Measurements from ENCODE around the gene MCU. TPM values are rescaled to one million over a fixed set of nuclear protein-coding genes. Genes with fewer than 3 reads are reported as not detected.

MCU gene
- total RNA-seq, 1 experiment from 2014 or later: 70.2 TPM

DNA sequence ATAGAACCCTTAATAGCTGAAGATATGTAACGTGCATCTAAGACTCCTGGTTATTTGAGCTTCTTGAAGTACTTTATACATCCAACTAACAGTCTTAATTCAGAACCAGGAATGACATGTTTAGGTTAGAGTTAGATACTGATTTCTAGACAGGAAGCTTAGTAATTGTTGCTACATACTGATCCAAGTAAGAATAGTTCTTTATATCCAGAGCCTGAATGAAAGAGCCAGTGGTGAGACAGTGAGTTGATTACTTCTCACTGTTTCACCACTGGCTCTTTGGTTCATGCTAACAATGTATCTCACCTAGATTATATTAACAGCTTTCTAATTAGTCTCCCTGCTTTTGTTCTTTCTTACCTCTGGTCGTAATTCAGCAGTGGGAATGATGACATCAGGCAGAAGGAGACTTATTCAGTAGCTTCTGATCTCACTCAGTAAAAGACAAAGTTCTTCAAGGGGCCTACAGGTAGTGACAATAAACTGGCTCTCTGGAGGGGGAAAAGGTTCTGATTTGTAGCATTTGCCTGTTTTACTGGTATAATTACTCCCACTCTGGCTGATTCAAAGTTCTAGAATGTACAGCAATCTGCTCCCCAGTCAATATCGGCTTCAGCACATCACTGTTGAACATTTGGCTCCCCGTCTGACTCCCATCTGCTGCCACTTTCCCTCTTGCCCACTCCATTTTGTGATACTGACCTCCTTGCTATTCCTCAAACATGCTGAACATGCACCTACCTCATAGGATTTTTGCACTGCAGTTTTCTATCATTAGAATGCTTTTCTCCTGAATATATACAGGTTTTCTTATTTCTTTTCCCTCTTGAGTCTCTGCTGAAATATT lies 29.1 kb downstream of the MCU start:
- Mint-ChIP-seq H3K4me3 (ENCODE audit: low read depth, unreplicated experiment) (no peak overlapping the region), H3K9me3 (ENCODE audit: low read depth, unreplicated experiment) (no peaks in the 10 kb centered on the region), H3K36me3 (ENCODE audit: insufficient read depth, unreplicated experiment) (peaks cover 4% of the 10 kb centered on the region), H3K4me1 (ENCODE audit: low read depth, unreplicated experiment) (peaks cover 24% of the 10 kb centered on the region), H3K27ac (ENCODE audit: unreplicated experiment) (peak overlapping the region; percentile 8), H3K27me3 (ENCODE audit: unreplicated experiment) (no peaks in the 10 kb centered on the region)
- intact Hi-C loops (cut with micrococcal nuclease; ENCODE audit: unreplicated experiment): no loop called here
- no peak for TF ChIP-seq CTCF (IDR thresholded peaks at IDR 0.05; ENCODE audit: unreplicated experiment)
- no peak for DNase-seq
- CTCF ChIA-PET: interaction anchor here (0.6 to 1.9 kb wide), 2 partner anchors 9 to 20 kb away, joined by 4 to 6 read pairs; no protein-coding TSS in a partner anchor
- BruUV-seq (replicated peaks): no TSS peak

DNA sequence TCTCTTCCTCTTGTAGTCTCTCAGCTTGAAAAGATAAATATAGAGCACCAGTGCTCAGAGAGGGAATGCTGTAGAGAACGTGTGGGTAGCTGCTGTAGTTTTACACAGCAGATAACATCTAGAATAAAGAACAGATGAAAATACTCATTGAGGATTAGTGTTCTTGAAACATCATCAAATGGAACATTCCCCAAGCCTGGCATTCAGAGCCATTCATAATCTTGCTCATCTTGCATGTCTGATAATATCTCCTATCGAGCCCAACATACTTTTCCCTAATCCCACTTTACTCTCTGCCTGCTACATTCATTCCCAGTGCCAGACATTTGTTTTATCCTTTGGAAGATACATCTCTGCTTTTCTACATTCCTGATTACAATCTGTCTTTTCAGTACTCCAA lies 35.2 kb downstream of the MCU start:
- CTCF ChIA-PET: interaction anchor here (1.0 kb wide), 1 partner anchor 10 kb away, joined by 3 read pairs; no protein-coding TSS in a partner anchor
- Mint-ChIP-seq H3K27ac (ENCODE audit: unreplicated experiment) (peak overlapping the region; percentile 10), H3K9me3 (ENCODE audit: low read depth, unreplicated experiment) (no peaks in the 10 kb centered on the region), H3K36me3 (ENCODE audit: insufficient read depth, unreplicated experiment) (peaks cover 10% of the 10 kb centered on the region), H3K4me3 (ENCODE audit: low read depth, unreplicated experiment) (no peak overlapping the region), H3K4me1 (ENCODE audit: low read depth, unreplicated experiment) (peaks cover 40% of the 10 kb centered on the region), H3K27me3 (ENCODE audit: unreplicated experiment) (no peaks in the 10 kb centered on the region)
- intact Hi-C loops (cut with micrococcal nuclease; ENCODE audit: unreplicated experiment): no loop called here
- BruUV-seq (replicated peaks): no TSS peak
- TF ChIP-seq CTCF (IDR thresholded peaks at IDR 0.05; ENCODE audit: unreplicated experiment): no peak
- no peak for DNase-seq

GRCh38 chr10:72728462-72728861 lies 36.5 kb downstream of the MCU start:
- peak overlapping the region; percentile 1 for H3K27ac Mint-ChIP-seq (ENCODE audit: unreplicated experiment)
- BruUV-seq (replicated peaks): no TSS peak
- no peaks in the 10 kb centered on the region for H3K9me3 Mint-ChIP-seq (ENCODE audit: low read depth, unreplicated experiment)
- intact Hi-C loops (cut with micrococcal nuclease; ENCODE audit: unreplicated experiment): no loop called here
- H3K36me3 Mint-ChIP-seq (ENCODE audit: insufficient read depth, unreplicated experiment): peaks cover 10% of the 10 kb centered on the region
- H3K4me3 Mint-ChIP-seq (ENCODE audit: low read depth, unreplicated experiment): peak overlapping the region; percentile 0
- no peak for DNase-seq
- TF ChIP-seq CTCF (IDR thresholded peaks at IDR 0.05; ENCODE audit: unreplicated experiment): no peak
- no peaks in the 10 kb centered on the region for H3K27me3 Mint-ChIP-seq (ENCODE audit: unreplicated experiment)
- CTCF ChIA-PET: interaction anchor here (0.5 to 1.1 kb wide), 3 partner anchors 9 to 46 kb away, joined by 3 to 8 read pairs (median 4); no protein-coding TSS in a partner anchor
- H3K4me1 Mint-ChIP-seq (ENCODE audit: low read depth, unreplicated experiment): peaks cover 44% of the 10 kb centered on the region

DNA sequence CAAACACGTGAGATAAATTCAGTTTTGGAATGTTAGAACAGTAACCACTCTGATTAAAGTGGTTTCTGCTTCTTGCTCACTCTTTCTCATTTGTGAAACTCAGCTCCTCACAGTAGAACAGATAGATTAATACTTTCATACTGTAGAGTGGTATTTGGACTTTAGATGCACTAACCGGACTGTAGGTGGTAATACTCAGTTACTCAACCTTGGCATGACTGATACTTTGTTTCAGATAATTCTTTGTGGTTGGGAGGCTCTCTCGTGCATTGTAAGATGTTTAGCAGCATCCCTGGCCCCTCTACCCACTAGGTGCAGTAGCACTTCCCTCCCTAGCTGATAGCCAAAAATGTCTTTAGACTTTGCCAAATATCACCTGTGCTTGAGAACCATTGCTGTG lies 37.6 kb downstream of the MCU start:
- no peak for TF ChIP-seq CTCF (IDR thresholded peaks at IDR 0.05; ENCODE audit: unreplicated experiment)
- peaks cover 44% of the 10 kb centered on the region for H3K4me1 Mint-ChIP-seq (ENCODE audit: low read depth, unreplicated experiment)
- CTCF ChIA-PET: no interaction called here
- no peaks in the 10 kb centered on the region for H3K9me3 Mint-ChIP-seq (ENCODE audit: low read depth, unreplicated experiment)
- no peak overlapping the region for H3K4me3 Mint-ChIP-seq (ENCODE audit: low read depth, unreplicated experiment)
- no peaks in the 10 kb centered on the region for H3K27me3 Mint-ChIP-seq (ENCODE audit: unreplicated experiment)
- intact Hi-C loops (cut with micrococcal nuclease; ENCODE audit: unreplicated experiment): no loop called here
- H3K36me3 Mint-ChIP-seq (ENCODE audit: insufficient read depth, unreplicated experiment): peaks cover 10% of the 10 kb centered on the region
- BruUV-seq (replicated peaks): no TSS peak
- no peak overlapping the region for H3K27ac Mint-ChIP-seq (ENCODE audit: unreplicated experiment)
- DNase-seq: no peak

All from Calu3 (cell line).